Fibroblast of lung (primary cell): ENCODE results near the gene TNS1.

Source experiments
- EZH2 ChIP-seq: IDR thresholded peaks from 2 replicates; pipeline ENCODE4 v1.5.1; 2012; ENCODE audit warnings: low read length, control low read depth, mild to moderate bottlenecking; ENCODE audit errors: missing control alignments
- TF ChIP-seq, protein P1 (sequence below), 2 donors: IDR thresholded peaks in 1 of 2; conservative IDR thresholded peaks in 1 of 2; 1 replicate in 1 of 2; 2 replicates in 1 of 2; pipeline ENCODE4 v1.5.1; 2011 to 2012; ENCODE audit warnings: low read length in 2 of 2, control low read depth in 1 of 2, inconsistent platforms in 1 of 2, low read depth in 1 of 2, mild to moderate bottlenecking in 1 of 2

DNA sequence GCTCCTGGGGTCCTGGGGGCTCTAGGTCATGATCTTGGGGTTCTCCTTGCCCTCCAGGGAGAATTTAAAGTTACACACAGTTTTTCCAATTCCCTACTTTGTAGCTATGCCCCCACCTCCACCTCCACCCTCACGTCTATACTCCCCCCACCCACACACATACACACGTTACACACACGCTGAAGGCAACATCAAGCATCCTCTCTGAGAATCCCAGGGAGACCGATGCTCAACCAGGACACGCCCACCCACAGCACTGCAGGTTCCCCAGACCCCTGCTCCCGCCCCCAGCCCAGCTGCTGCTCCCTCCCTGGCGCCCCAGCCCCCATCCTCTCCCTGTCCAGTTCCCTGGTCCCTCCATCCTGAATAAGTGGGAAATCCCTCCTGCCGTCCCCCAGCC, 6.4 kb upstream of the TNS1 start:
- TF ChIP-seq, protein P1, sequence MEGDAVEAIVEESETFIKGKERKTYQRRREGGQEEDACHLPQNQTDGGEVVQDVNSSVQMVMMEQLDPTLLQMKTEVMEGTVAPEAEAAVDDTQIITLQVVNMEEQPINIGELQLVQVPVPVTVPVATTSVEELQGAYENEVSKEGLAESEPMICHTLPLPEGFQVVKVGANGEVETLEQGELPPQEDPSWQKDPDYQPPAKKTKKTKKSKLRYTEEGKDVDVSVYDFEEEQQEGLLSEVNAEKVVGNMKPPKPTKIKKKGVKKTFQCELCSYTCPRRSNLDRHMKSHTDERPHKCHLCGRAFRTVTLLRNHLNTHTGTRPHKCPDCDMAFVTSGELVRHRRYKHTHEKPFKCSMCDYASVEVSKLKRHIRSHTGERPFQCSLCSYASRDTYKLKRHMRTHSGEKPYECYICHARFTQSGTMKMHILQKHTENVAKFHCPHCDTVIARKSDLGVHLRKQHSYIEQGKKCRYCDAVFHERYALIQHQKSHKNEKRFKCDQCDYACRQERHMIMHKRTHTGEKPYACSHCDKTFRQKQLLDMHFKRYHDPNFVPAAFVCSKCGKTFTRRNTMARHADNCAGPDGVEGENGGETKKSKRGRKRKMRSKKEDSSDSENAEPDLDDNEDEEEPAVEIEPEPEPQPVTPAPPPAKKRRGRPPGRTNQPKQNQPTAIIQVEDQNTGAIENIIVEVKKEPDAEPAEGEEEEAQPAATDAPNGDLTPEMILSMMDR (conservative IDR thresholded peaks at IDR 0.05 in 1 of 2, IDR thresholded peaks at IDR 0.05 in 1 of 2; ENCODE audit: low read depth in 1 of 2, low read length in 2 of 2) = no peak
- TF ChIP-seq EZH2 = peak; percentile 13
